K562 (cell line): ENCODE results near the gene PCDHA11.
"Not testable (repeated sequence)": the region's sequence is repeated elsewhere in the genome, so short reads cannot be mapped to it uniquely, and the experiment has no call there.

ENCODE experiments used
- BCL6 ChIP-seq: fragments of 250-450 bp; sonication (Bioruptor Pico); IDR thresholded peaks from 2 replicates; pipeline ENCODE4 v1.4.0; 2020
- BDP1 ChIP-seq: IDR thresholded peaks from 3 replicates; pipeline ENCODE4 v1.6.1; 2011; ENCODE audit not compliant: insufficient read length, insufficient read depth
- CTCF ChIP-seq, 3 experiments: IDR thresholded peaks in 2 of 3; conservative IDR thresholded peaks in 1 of 3; 2 replicates each; pipeline ENCODE4 v1.5.1; 2011 to 2012; ENCODE audit warnings: low read length in 3 of 3, mild to moderate bottlenecking in 3 of 3, control low read depth in 2 of 3, improper control_type of control experiment in 1 of 3, inconsistent platforms in 1 of 3, low read depth in 1 of 3, mixed read lengths in 1 of 3, moderate library complexity in 1 of 3; ENCODE audit not compliant: insufficient read depth in 2 of 3
- FOXK2 ChIP-seq, 2 experiments: fragments of 450-650 bp; IDR thresholded peaks in 1 of 2; conservative IDR thresholded peaks in 1 of 2; 2 replicates each; pipeline ENCODE4 v1.6.1; 2016; ENCODE audit warnings: low read depth in 2 of 2, mild to moderate bottlenecking in 1 of 2
- KDM1A ChIP-seq, 2 experiments: fragments of 450-650 bp; IDR thresholded peaks; 2 replicates each; pipeline ENCODE4 v1.6.1; 2016; ENCODE audit warnings: mild to moderate bottlenecking in 2 of 2
- POLR2A ChIP-seq: fragments of 450-650 bp; conservative IDR thresholded peaks from 2 replicates; pipeline ENCODE4 v1.6.1; 2016
- ZNF121 ChIP-seq: sonication (generic); formaldehyde crosslinking; conservative IDR thresholded peaks from 2 replicates; pipeline ENCODE4 v1.8.0; 2022; ENCODE audit warnings: missing genetic modification reagents

DNA sequence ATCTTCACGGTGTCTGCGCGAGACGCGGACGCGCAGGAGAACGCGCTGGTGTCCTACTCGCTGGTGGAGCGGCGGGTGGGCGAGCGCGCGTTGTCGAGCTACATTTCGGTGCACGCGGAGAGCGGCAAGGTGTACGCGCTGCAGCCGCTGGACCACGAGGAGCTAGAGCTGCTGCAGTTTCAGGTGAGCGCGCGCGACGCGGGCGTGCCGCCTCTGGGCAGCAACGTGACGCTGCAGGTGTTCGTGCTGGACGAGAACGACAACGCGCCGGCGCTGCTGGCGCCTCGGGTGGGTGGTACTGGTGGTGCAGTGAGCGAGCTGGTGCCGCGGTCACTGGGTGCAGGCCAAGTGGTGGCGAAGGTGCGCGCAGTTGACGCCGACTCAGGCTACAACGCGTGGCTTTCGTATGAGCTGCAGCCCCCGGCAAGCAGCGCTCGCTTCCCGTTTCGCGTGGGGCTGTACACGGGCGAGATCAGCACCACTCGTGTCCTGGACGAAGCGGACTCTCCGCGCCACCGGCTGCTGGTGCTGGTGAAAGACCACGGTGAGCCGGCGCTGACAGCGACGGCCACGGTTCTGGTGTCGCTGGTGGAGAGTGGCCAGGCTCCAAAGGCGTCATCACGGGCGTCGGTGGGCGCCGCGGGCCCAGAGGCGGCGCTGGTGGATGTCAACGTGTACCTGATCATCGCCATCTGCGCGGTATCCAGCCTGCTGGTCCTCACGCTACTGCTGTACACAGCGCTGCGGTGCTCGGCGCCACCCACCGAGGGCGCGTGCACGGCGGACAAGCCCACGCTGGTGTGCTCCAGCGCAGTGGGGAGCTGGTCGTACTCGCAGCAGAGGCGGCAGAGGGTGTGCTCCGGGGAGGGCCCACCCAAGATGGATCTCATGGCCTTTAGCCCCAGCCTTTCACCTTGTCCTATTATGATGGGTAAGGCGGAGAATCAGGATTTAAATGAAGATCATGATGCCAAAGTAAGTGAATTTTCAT is 39.0 kb upstream of the PCDHA11 start:
- not testable (repeated sequence) for TF ChIP-seq BCL6; FOXK2 (conservative IDR thresholded peaks at IDR 0.05 in 1 of 2, IDR thresholded peaks at IDR 0.05 in 1 of 2; ENCODE audit: low read depth in 2 of 2); BDP1; ZNF121 (CRISPR knock-in tag); KDM1A (IDR thresholded peaks at IDR 0.05); CTCF (IDR thresholded peaks at IDR 0.05 in 2 of 3, conservative IDR thresholded peaks at IDR 0.05 in 1 of 3; ENCODE audit: insufficient read depth in 2 of 3, low read depth in 1 of 3, low read length in 3 of 3); POLR2A
